Glutamatergic neuron (in vitro differentiated cells): ENCODE results near the gene SPOCD1. TPM values are rescaled to one million over a fixed set of nuclear protein-coding genes. Genes with fewer than 3 reads are reported as not detected.

Experiments
- DNase-seq: peaks from one replicate; pipeline ENCODE4 v3.0.0; 2022
- H3K27ac Mint-ChIP-seq: one replicate; pipeline ENCODE4 v1.8.0; 2020; ENCODE audit warnings: mild to moderate bottlenecking, mixed read lengths, inconsistent platforms; ENCODE audit not compliant: unreplicated experiment
- H3K27me3 Mint-ChIP-seq: one replicate; pipeline ENCODE4 v1.8.0; 2020; ENCODE audit warnings: mild to moderate bottlenecking, moderate library complexity, mixed read lengths, inconsistent platforms; ENCODE audit not compliant: unreplicated experiment
- H3K36me3 Mint-ChIP-seq: one replicate; pipeline ENCODE4 v1.8.0; 2020; ENCODE audit warnings: mild to moderate bottlenecking, mixed read lengths, inconsistent platforms; ENCODE audit not compliant: unreplicated experiment
- H3K4me1 Mint-ChIP-seq: one replicate; pipeline ENCODE4 v1.8.0; 2020; ENCODE audit warnings: mild to moderate bottlenecking, low read depth, mixed read lengths, inconsistent platforms; ENCODE audit not compliant: unreplicated experiment
- H3K4me3 Mint-ChIP-seq: one replicate; pipeline ENCODE4 v1.8.0; 2020; ENCODE audit warnings: mild to moderate bottlenecking, mixed read lengths, inconsistent platforms; ENCODE audit not compliant: unreplicated experiment
- H3K9me3 Mint-ChIP-seq: one replicate; pipeline ENCODE4 v1.8.0; 2020; ENCODE audit warnings: mild to moderate bottlenecking, moderate library complexity, mixed read lengths, inconsistent platforms; ENCODE audit not compliant: unreplicated experiment
- total RNA-seq: library from RNA; stranded (reverse); fragmentation: NEBNext Ultra II Directional; extraction: Animal tissue kit (Norgen Biotek cat#: 25700); gene quantifications from one replicate; pipeline ENCODE4 v1.2.1, GENCODE V29; 2021; ENCODE audit not compliant: unreplicated experiment
- TF ChIP-seq, protein P1 (sequence below): fragments of 200-600 bp; sonication (generic); IDR thresholded peaks from one replicate; pipeline ENCODE4 v1.5.0; 2021; ENCODE audit not compliant: partially characterized antibody, unreplicated experiment

Gene SPOCD1
- total RNA-seq, 1 donor from 2014 or later = 0.74 TPM

DNA sequence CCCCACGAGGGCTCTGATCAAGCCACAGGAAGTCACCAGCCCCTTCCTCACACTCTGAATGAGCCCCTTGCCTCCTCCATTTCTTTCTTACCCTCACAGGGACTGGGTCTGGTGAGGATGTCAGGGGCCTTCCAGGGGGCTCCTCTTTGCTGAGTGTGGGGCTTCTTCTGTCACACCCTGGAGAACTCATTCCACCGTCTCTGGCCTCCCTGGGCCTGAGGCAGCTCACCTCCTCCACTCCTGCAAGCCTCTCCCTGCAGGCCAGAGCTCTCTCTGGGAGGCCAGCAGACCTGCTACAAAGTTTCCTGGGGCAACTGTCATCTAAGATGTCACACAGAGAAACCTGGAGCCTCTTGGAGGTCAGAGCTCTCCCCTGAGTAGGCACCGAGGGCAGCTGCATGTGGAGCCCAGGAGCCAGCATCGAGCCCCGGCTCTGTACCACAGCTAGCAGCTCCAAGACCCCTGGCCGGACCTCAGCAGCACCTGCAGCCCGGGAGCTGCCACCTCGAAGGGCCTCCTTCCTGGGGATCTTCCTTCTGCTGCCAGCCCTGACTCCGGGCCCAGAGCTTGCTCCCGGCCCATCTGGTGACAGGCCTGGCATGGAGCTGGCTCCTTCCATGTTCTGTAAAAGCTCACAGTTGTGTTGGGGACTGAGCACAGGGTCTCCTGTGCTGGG lies 1.1 kb downstream of the SPOCD1 start:
- Mint-ChIP-seq H3K4me1 (peaks cover 2% of the 10 kb centered on the region), H3K36me3 (no peaks in the 10 kb centered on the region), H3K27ac (no peak overlapping the region), H3K27me3 (peaks cover 2% of the 10 kb centered on the region), H3K4me3 (no peak overlapping the region), H3K9me3 (peaks cover 1% of the 10 kb centered on the region)
- DNase-seq = no peak
- TF ChIP-seq, protein P1, sequence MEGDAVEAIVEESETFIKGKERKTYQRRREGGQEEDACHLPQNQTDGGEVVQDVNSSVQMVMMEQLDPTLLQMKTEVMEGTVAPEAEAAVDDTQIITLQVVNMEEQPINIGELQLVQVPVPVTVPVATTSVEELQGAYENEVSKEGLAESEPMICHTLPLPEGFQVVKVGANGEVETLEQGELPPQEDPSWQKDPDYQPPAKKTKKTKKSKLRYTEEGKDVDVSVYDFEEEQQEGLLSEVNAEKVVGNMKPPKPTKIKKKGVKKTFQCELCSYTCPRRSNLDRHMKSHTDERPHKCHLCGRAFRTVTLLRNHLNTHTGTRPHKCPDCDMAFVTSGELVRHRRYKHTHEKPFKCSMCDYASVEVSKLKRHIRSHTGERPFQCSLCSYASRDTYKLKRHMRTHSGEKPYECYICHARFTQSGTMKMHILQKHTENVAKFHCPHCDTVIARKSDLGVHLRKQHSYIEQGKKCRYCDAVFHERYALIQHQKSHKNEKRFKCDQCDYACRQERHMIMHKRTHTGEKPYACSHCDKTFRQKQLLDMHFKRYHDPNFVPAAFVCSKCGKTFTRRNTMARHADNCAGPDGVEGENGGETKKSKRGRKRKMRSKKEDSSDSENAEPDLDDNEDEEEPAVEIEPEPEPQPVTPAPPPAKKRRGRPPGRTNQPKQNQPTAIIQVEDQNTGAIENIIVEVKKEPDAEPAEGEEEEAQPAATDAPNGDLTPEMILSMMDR = no peak

DNA sequence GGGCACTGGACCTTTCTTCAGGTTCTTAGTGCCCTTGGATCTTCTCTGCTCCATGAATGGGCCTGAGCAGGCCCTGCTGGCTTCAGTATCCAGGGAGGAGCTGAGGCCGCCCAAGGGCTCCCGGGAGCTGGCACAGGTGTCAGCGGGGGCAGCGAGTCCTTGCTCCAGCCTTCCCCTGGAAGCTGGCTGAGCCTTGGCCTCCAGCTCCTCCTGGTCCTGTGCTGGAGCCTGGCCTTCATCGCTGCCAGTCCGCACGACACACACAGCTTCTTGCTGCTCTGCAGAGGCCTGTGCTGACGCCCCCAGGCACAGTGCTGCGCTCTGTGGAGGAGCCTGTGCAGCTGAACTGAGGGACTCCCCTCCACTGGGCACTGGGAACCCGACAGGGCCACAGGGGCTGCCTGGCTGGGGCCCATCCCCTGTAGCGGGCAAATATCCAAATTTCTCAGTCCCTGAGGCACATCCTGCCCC lies 1.7 kb downstream of the SPOCD1 start:
- H3K4me3 Mint-ChIP-seq = no peak overlapping the region
- peaks cover 2% of the 10 kb centered on the region for H3K4me1 Mint-ChIP-seq
- no peak overlapping the region for H3K27ac Mint-ChIP-seq
- H3K27me3 Mint-ChIP-seq = peaks cover 2% of the 10 kb centered on the region
- H3K9me3 Mint-ChIP-seq = peaks cover 1% of the 10 kb centered on the region
- no peaks in the 10 kb centered on the region for H3K36me3 Mint-ChIP-seq
- TF ChIP-seq, protein P1 = no peak
- no peak for DNase-seq

DNA sequence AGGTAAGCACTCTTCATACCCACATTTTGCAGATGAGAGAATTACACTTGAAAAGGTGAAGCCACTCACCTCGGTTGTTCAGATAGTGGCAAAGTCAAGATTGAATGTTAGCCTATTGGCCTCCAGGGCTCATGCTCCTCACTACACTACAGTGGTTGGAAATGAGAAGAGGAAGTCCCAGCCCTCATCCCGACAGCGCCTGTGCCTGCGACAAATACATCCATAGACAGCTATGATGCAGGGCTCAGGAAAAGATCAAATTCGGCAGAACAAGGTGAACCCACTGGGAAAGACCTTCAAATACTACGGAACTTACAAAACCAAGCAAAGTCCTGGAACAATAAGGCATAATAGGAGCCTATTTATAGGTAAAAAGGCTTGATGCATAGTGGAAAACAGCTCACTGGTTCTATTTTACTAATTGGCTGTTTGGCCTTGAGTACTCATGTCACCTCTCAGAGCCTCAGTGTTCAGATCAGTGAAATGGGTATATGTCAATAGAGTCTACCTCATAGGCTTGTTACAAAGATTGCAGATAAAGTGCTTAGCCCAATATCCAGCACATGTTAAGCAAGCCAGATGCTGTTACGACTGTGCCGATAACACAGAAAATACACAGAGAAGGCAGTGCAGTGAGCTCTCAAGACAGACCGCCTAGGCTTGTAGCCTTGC lies 3.5 kb downstream of the SPOCD1 start:
- TF ChIP-seq, protein P1 = no peak
- peaks cover 2% of the 10 kb centered on the region for H3K4me1 Mint-ChIP-seq
- H3K4me3 Mint-ChIP-seq = peak overlapping the region; percentile 20
- DNase-seq = no peak
- H3K27ac Mint-ChIP-seq = no peak overlapping the region
- H3K9me3 Mint-ChIP-seq = peaks cover 1% of the 10 kb centered on the region
- H3K27me3 Mint-ChIP-seq = peaks cover 2% of the 10 kb centered on the region
- H3K36me3 Mint-ChIP-seq = no peaks in the 10 kb centered on the region

DNA sequence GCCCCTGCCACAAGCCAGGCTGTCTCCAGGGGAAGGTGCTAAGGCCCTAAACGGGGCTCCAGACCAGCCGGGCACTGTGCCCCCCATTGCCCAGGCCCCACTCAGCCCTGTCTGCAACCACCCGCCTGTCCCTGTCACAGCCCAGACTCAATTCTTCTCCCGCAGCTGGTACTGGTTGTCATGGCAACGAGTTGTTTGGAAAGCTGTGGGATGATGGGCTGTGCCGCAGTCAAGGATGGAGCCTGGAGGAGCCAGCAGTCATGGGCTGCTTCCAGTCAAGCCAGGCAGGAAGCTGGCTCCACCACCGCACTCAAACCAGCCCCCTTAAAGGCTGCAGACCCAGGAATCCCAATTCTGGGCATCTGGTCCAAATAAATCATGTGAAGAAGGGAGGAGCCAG lies 4.2 kb downstream of the SPOCD1 start:
- DNase-seq = peak; percentile 67
- H3K27ac Mint-ChIP-seq = no peak overlapping the region
- peaks cover 1% of the 10 kb centered on the region for H3K9me3 Mint-ChIP-seq
- TF ChIP-seq, protein P1 = no peak
- no peaks in the 10 kb centered on the region for H3K36me3 Mint-ChIP-seq
- H3K27me3 Mint-ChIP-seq = peaks cover 2% of the 10 kb centered on the region
- no peak overlapping the region for H3K4me3 Mint-ChIP-seq
- peaks cover 2% of the 10 kb centered on the region for H3K4me1 Mint-ChIP-seq

DNA sequence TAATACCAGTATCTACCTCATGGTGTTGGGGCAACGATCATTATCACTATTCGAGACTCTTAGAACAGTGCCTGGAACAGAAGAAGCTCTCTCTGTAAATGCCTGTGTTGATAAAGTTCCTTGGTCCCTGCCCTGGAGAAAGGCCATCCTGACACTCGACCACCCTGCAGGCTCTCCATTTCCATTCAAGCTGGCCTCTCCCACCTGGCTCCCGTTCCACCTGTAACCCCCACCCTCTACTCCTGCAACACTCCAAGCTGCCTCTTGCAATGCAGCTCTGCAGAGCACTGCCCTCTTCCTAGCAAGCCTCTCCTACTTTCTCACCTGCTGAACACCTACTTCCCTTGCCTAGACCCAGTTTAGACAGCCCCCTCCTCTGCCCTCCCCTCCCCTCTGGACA lies 6.1 kb downstream of the SPOCD1 start:
- Mint-ChIP-seq H3K4me1 (peaks cover 2% of the 10 kb centered on the region), H3K4me3 (no peak overlapping the region), H3K36me3 (no peaks in the 10 kb centered on the region), H3K9me3 (peaks cover 1% of the 10 kb centered on the region), H3K27me3 (peaks cover 2% of the 10 kb centered on the region), H3K27ac (no peak overlapping the region)
- DNase-seq = no peak
- TF ChIP-seq, protein P1 = no peak
